NCI-H460 (cell line): ENCODE measurements around the gene NDUFA11. TPM values are rescaled to one million over a fixed set of nuclear protein-coding genes. Genes with fewer than 3 reads are reported as not detected.
A peak's percentile ranks its signal among the peaks of the same experiment; 100 is the strongest.
"Not testable (repeated sequence)": the region's sequence is repeated elsewhere in the genome, so short reads cannot be mapped to it uniquely, and the experiment has no call there.

Experiments
- DNase-seq: peaks from one replicate; pipeline ENCODE4 v3.0.0-alpha.2; 2016; ENCODE audit warnings: low read depth; ENCODE audit errors: extremely low read depth
- total RNA-seq: library from RNA; depleted of rRNA; stranded (reverse); fragments of >200 nt; shearing (Covaris generic); gene quantifications from 2 replicates; pipeline ENCODE4 v1.2.3, GENCODE V29; 2014

NDUFA11 gene
- total RNA-seq, 1 experiment from 2014 or later = 103 TPM

DNA sequence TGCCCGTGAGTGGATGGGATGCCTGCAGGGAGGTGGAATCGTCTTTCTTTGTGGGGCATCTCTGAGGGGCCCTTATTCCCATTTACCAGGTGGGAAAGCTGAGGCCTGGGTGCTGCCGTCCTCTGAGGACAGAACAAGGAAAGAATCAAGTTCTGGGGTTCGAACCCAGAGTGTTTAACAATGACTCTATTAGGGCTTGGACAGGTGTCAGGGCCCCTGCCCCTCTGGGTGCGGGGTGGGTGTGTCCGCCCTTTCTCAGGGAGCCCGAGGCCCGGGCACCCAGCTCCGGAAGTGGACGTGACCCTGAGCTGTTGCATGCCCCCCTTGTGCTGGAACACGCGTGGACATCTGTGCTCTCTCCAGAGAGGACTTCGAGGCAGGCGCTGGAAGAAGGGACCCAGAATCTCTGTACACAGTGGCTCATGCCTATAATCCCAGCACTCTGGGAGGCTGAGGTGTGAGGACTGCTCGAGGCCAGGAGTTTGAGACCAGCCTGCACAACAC, 10.8 kb downstream of the NDUFA11 start:
- DNase-seq = no peak

DNA sequence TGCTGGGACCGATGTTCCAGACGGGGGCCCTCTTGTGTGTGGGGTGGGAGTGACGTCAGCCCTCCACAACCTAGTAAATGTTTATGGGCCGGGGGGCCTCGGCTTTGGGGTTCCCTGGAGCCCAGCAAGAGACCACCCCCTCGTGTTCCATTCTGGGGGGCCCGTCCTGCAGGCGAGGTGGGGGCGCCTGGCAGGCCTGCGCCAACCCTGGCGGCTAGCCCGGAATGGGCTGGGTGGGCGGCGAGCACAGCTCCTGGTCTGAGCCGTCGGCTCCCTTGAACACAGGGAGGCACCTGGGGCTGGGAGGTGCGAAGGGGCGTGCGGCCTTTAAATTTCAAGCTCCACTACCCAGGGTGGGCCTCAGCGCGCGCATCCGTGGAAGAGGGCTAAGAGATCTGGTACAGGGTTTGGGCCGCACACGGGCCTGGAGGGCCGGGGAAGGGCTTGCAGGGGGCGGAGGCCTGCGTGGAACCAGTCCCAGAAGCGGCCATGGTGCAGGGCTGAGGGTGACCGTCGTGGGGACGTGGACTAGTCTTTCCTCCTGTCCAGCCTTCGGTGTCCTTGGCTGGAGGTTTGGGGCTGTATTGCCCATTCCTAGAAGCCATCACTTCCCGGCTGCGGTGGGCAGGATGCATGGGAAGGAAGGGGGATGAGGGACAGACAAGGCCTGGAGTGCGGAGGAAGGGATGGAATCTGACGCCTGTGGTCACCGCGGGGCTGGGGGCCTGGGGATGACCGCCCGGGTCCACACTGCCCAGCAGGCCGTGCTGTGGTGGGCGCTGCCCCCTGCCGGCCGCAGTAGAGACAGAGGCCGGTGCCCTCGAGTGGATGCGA, 11.4 kb downstream of the NDUFA11 start:
- DNase-seq = peak; percentile 16

DNA sequence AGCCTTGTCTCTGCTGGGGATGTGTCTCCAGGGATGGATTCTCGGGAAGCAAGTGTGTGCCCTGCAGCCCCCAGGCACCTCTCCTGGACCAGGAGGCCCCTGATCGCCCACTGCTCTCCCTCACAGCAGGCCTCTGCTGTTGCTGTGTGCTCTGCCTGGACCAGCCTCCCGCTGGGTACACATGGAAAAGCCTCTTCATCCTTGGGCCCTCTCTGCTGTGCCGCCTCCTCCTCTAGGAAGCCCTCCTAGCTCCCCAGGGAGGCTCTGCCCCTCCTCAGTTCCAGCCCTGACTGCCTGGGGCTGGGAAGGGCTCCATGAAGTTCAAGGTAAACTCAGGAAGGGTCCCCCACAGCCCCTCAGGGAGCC, 12.0 kb downstream of the NDUFA11 start:
- DNase-seq = no peak

DNA sequence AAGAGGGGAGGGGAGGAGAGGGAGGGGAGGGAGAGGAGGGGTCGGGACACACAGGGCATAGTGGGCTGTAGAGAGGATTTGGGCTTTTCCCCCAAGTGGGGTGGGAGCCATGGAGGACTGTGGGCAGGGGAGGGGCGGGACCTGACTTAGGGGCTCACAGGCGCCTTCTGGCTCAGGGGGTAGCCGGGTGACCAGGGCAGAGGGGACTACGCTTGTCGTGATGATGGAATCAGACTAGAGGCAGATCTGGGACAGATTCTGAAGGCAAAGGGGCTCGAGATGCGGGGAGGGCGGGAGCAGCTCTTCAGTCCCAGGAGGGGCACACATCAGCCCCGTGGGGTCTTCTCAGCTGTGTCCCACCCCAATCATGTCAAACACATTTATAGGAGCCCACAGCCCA, 13.5 kb downstream of the NDUFA11 start:
- no peak for DNase-seq

DNA sequence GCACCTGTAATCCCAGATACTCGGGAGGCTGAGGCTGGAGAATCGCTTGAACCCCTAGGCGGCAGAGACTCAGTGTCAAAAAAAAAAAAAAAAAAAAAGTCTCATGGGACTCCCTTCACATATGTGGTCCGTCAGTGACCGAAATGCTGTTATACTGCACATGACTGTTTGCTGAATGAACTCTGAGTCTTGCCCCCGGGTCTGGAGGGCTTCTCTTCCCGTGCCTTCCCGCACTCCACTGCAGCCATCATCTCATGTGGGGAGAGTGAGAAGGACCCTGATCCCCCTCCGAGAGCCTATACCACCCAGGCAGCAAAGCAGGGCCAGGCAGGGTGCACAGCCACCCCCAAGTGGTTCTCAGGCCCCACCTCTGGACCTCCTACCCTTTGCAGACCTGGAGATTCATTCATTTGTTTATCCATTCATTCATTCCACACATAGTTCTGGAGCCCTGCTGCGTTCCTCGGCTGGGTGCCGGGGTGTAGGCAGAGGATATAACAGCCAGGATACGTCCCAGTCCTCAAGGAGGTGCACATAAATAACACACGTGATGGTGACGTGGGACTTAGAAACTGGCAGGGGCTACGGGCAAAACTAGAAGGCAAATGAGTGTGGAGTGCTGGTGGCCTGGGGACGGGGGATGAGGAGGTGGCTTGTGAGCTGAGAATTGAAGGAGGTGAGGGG, 14.2 kb downstream of the NDUFA11 start:
- no peak for DNase-seq

DNA sequence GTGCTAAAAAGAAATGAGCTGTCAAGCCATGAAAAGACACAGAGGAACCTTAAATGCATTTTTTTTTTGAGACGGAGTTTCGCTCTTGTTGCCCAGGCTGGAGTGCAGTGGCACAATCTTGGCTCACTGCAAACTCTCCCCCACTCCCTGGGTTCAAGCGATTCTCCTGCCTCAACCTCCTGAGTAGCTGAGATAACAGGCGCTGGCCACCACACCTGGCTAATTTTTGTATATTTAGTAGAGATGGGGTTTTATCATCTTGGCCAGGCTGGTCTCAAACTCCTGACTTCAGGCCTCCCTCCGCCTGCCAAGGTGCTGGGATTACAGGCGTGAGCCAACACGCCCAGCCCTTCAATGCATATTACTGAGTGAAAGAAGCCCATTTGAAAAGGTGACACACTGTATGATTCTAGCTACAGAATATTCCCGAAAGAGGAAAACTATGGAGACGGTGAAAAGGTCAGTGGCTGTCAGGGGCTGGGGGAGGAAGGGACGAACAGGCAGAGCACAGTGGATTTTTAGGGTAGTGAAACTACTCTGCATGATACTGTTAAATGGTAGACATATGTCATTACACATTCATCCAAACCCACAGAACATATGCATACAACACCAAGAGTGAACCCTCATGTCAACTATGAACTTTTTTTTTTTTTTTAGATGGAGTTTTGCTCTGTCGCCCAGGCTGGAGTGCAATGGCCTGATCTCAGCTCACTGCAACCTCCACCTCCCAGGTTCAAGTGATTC, 19.4 kb downstream of the NDUFA11 start:
- DNase-seq = not testable (repeated sequence)

DNA sequence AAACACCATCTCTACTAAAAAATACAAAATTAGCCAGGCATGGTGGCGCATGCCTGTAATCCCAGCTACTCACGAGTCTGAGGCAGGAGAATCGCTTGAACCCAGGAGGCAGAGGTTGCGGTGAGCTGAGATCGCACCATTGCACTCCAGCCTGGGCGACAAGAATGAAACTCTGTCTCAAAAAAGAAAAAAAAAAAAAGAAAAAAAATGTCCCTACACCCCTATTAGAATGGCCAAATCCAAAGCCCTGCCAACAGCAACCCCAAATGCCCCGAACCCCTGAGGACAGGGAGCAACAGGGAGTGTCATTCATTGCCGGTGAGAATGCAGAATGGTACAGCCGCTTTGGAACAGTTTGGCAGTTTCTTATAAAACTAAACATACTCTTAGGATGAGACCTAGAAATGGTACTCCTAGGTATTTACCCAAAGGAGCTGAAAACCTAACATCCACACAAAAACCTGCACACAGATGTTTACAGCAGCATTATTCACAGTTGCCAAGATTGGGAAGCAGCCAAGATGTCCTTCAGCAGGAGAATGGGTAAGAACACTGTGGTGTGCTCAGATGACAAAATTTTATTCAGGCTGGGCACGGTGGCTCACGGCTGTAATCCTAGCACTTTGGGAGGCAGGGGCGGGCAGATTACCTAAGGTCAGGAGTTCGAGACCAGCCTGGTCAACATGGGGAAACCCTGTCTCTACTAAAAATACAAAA, 20.3 kb downstream of the NDUFA11 start:
- not testable (repeated sequence) for DNase-seq

DNA sequence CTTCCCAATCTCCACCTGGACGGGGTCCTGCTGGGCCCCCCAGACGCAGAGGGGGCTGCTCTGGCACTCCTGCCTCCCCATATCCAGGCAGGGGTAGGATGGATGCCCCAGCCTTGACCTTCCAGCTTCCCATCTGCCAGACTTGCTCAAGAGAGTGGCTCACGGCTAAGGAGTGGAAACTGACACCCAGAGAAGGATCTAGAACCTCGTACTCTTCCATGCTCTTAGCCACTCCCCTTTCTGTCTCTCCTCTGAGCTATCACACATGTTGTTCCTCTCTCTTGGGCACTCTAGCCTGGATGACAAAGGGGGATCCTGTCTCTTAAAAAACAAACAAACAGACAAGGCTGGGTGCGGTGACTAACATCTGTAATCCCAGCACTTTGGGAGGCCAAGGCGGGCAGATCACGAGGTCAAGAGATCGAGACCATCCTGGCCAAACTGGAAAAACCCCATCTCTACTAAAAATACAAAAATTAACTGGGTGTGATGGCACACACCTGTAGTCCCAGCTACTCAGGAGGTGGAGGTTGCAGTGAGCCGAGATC, 21.1 kb downstream of the NDUFA11 start:
- DNase-seq = no peak

DNA sequence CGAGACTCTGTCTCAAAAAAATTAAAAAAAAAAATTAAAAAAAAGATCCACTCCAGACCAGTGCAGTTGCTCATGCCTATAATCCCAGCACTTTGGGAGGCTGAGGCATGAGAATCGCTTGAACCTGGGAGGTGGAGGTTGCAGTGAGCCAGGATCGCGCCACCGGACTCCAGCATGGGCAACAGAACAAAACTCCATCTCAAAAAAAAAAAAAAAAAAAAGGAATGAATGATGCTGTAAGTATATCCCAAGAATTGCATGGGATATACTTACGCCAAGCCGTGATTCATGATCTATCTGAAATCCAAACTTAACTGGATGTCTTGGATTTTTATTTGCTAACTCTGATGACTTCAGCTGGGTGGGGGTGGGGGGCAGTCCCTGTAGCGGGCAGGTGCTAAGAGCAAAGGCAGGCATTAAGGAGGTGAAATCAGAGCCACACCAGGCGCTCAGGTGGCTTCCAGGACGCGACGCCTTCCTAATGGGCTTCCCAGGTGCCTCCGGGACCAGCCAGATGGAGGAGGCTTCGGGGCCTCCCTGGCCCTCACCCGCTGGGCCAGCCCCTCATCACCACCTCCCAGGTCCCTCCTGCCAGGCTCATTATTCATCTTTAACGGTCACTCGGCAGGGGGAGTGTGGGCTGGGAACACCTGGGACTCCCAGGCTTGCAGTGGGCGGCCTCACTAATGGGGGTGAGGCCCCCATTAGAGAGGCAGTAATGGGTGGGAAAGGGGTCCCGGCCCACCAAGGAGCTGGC, 21.9 kb downstream of the NDUFA11 start:
- no peak for DNase-seq

DNA sequence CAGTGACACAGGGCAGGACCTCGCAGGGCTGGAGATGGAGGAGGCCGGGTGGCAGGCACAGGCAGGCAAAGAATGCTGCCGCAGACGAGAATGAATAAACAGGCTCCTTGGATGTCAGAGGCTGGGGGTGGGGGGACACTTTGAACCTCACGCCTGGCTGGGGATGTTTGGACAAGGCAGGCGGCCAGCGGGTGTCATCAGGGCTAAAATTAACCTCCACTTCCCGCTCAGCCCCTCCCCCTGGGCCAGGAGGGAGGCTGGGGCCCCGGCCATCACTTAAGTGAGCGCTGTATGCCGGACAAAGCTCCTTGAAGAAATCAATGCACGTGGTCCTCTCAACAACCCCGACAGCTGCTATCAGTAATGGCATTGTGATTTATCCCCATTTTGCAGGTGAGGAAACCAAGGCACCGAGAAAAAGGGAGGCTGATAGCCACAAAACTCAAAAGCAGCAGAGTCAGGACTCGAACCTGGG, 22.9 kb downstream of the NDUFA11 start:
- DNase-seq = no peak

DNA sequence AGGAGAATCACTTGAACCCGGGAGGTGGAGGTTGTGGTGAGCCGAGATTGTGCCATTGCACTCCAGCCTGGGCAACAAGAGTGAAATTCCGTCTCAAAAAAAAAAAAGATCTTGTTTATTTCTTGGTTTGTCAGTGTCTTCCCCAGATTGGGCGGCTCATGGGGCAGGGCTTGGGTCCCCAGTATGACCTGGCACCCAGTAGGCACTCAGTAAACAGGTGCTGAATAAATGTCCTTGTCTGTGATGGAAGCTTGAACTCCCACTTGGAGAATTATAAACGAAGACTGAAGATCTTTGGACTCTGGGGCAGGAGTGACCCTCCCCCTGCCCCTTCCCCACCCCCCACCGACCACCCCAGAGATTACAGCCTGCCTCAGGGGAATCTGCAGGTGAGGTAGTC, 23.4 kb downstream of the NDUFA11 start:
- no peak for DNase-seq

DNA sequence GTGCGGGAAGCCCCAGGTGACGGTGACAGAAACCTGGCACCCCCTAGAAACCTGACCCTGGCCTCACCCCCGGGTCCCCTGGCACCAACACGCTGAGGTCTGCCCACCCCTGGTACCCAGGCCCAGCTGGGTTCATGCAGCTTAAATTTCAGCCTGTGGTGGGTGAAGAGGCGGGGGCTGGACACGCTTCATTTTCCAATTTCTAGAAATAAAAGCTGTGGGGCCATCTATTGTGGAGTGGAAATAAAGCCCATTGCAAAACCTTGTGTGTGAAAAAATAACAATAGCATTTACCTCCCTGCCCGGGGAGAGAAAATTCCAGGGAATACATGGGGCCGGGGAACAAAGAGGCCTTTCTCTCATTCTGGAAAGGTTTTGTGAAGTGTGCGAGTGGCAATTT, 25.7 kb downstream of the NDUFA11 start:
- no peak for DNase-seq

DNA sequence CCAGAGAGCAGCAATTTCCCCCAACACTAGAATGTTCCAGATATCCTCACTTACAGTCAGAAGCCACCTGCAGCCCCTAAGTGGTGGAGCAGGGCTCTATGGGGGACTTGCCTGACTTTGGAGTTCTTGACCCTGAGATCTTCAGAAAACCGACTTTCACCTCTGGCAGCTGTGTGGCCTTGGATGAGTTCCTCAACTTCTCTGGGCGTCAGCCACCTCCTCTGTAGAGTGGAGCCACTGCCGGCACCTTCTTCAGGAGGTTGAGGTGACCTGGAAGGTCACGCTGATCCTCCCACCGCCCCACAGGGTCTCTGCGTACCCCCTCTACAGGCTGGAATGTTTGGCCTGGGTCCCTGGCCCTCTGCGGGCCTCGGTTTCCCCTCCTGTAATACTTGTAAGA, 26.2 kb downstream of the NDUFA11 start:
- no peak for DNase-seq

DNA sequence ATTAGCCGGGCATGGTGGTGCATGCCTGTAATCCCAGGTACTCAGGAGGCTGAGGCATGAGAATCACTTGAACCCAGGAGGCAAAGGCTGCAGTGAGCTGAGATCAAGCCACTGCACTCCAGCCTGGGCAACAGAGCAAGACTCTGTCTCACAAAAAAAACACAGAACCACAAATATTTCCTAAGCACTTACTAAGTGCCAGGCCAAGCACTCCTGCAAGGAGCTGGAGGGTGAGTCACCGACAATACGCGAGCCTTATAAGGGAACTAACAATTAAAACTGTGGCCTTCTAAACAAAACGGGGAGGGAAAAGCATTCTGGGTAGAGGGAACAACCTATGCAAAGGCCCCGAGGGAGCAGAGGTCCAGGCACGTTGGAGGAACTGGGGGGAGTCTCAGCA, 29.1 kb downstream of the NDUFA11 start:
- not testable (repeated sequence) for DNase-seq

DNA sequence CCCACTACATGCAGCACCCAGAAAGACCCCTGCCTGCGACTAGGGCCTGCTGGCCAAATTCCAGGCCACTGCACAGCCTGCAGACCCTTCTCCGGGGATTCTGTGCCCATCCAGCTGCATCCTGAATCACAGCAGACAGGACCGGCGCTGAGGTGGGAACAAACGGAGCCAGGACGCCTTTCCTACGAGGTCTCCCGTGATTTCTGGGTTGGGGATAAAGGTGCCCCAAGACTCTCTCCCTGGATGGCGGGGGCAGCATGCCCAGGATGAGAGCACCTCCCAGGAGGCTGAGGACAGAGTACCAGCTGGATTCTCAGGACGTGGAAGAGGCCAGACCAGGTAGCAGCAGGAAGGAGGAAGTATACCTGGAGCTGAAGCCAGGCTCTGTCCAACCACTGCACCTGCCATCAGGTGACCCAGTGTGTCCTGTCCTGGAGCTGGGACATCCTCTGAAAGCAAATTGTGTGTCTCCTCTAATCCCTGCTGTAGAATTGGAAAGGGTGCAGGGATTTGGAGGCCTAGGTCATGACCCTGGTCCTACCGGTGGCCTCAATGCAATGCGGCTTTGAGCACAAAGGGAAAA, 29.9 kb downstream of the NDUFA11 start:
- DNase-seq = no peak

DNA sequence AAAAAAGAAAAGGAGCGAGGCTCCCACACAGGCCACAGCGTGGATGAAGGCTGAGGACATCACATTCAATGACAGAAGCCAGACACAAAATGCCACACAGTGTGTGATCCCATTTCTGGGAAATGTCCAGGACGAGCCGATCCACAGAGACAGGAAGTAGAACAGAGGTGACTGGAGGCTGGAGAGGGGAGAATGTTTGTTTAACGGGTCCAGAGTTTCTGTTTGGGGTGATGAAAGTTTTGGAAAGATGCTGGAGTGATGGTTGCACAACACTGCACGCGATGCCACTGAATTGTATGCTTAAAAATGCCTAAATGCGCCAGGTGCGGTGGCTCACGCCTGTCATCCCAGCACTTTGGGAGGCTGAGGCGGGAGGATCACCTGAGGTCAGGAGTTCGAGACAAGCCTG, 32.6 kb downstream of the NDUFA11 start:
- no peak for DNase-seq

DNA sequence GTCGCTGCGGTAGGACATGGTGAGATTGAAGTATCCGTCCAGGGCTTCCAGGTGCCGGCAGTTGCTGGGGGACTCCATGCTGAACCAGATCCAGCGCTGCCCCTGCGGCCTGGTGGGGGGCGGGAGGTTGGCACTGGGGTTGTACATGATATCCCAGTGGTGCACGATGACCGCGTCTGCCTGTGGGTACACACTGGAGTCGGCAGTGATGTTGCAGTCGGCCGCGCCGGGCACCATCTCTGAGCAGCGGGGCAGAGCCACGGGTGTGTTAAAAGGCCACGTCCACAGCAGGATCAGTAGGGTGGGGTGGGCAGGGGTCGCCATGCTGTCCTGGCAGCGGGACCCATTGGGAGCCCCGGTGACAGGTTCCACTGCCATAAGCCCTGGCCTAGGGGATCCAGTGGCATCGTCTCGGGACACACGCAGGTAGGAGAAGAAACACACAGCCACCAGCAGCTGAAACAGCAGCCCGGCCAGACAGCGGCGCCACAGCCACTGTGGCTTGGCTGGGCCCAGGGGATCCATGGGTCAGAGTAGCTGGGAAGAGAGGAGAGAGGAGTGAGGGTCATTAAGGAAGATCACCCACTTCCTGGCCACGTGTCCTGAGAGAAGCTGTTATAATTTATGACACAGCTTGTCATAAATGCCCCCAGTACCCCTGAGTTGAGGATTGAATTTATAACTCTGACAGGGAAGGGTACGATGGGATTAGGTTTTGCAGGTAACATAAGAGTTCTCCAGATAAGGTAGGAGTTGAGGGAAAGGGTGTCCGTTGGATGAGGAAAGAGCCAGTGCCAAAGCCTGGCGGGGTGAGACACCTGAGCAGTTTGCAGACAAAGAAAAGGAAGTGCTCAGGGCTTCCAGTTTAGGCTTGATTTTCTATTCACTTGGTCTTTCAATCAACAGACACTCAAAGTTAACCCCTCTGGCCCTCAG, 36.1 kb downstream of the NDUFA11 start:
- no peak for DNase-seq

DNA sequence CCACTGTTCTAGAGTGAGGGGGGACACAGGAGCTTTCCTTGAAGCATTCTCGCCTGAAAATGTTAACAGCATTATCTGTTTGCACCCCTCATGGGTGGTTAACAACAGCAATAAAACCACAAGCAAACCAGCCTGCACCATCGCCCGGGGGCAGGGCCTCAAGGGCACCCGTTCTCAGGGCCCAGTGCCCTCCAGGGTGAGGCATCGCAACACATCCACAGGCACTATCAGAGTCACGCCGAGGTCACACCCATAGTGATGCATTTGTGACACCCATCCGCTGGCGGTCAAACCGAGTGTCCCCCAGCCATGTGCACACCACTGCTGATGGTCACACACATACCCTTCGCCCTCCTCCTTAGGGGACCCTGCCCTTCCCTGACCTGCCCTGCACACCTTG, 37.8 kb downstream of the NDUFA11 start:
- no peak for DNase-seq
